HG02678 (cell line): ENCODE data around the gene PRF1.
A peak's percentile ranks its signal among the peaks of the same experiment; 100 is the strongest.

ENCODE experiments used
- ATAC-seq: cut with Tn5 transposase; IDR thresholded peaks from one replicate; pipeline ENCODE4 v1.9.1; 2021; ENCODE audit warnings: mild to moderate bottlenecking, moderate library complexity; ENCODE audit not compliant: unreplicated experiment

PRF1 gene

GRCh38 chr10:70579234-70580002 lies 23.1 kb downstream of the PRF1 start:
- ATAC-seq = no peak

DNA sequence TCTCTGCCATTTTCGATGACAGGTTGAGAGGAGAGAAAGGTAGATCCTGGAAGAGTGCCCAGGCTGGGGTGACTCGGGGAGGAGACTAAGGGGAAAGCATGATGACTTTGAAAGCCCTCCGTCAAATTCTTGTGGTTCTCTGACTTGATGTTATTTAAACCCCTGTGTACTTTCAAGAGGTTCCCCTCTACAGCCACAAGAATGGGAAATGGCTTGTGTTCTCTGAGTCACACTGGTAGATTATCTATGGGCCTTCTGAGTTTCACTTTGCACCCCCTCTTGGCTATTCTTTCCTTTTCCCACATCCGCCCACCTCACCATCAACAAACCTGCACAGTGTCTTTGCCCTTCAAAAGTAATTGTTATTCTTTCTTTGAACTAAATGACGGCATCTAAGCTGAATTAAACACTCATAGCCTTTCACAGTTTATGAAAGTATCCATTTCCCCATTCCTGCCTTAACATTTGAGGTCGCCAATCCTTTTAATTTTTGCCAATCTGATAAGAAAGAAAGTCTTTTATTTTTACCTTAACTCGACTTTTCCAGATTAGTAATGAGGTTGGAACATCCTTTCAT lies 24.1 kb downstream of the PRF1 start:
- ATAC-seq = peak; percentile 62

GRCh38 chr10:70576803-70577517 lies 25.6 kb downstream of the PRF1 start:
- ATAC-seq = no peak

DNA sequence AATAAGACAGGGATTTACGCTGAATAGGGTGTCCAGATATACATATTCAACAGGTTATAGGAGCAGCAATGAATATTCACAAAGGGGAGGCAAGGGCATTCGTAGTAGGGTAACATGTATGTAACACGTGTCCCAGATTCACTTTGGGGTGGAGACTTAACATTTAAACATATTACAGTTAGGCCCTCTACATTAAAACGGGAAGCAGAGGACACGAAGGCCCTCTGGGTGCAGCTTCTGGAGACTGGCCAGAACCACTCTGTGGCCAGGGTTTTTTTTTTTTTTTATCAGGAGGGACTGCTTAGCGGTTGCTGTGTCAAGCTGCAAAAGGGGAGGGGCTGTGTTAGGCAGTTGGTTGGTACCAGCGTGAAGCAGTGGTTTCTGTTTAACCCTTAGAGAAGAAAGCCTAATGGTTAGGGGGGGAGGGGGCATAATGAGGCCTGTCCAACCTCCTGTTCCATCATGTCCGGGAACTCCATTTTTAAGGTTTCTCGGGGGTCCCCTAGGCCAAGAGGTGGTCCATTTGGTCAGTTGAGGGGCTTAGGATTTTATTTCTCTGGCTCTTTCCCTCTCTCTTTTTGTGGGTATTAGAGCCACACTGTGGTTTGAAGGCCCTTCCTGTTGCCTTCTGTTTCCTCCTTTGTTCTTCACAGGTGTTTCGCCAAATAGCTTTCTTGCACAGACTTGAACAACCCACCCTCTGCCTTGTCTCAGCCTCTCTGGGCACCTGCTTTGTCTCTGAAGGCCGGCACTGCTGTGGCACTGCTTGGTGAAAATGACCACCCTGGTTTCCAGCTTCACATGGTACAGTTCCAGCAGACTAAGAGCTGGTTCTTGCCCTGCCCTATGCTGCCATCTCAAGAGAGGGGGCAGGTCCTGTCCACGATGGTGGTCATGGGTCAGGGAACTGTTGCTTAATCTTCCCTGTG lies 26.4 kb downstream of the PRF1 start:
- ATAC-seq = peak; percentile 53

DNA sequence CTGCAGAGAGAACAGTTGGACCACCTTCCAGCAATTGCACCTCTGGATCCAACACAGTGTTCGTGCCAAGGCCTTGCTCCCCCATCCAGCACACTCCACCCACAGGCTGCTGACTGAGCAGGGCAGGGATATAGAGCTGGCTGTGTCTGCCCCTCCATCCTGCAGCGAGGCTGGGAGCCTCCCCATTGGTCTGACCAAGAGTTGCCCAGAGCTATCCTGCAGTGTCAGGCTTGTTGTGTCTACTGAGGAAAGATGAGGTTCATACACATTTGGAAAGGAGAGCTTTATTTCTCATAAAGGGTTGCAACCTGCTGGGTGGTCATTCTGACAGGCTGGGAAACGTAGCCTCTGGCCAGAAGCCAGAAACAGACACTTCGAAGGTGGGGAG lies 27.1 kb downstream of the PRF1 start:
- no peak for ATAC-seq

DNA sequence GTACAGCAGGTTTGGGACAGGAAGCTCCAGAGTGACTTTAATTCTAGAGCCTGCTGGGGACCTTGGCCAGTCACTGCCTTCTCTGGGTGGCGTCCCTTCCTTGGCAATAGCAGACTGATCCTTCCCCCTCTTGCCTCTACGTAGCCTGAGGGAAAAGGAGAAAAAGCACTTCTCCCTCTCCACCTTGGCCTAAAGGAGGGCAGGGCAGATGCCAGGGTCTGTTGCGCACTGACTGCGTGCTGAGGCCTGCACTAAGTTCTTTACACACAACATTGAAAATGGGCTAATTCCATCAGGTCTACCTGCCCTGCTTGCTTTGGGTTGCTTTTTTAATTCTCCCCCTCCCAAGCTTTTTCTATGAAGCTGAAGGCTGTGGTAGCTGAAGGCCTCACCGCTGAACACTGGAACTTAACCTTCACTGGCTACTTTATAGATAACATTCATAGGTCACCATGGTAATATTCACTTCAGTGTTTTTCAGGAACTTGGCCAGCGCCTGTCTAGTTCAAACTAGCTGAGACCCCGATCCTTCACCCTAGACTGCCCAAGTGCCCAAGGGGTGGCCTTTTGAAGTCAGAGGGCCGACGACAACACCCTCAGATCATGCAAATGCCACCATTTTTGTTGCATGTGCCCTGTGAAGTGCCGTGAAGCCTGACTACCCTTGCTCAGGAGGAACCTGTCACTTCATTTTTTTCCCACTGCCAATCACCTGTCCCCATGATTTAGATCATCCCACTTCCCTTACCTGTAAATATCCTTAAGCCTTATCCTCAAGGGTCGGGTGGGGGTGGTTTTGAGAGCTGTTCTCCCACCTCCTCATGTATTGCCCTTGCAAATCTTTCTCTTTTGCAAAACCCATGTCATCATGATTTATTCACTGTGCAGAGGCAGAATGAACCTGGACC lies 28.7 kb downstream of the PRF1 start:
- ATAC-seq = no peak

GRCh38 chr10:70571636-70572439 lies 30.7 kb downstream of the PRF1 start:
- no peak for ATAC-seq

DNA sequence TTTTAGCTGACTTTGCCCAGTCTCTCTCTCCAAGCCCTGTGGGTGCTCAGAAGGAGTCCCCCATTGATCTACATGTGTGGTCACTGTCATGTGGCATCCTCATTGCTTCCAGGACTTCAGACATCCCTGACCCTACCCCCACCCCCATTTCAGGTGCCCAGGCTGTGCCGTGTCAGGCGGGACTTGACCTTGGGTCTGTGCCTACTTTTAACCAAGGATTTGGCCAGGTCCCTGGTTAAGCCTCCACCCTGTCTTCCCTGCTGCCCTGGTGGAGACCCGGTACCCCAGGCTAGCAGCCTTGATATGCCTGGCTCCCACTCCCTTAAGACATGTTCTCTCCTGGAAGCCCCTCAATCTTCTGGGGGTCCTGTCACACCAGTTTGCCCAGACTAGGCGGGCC lies 31.3 kb downstream of the PRF1 start:
- ATAC-seq = no peak

DNA sequence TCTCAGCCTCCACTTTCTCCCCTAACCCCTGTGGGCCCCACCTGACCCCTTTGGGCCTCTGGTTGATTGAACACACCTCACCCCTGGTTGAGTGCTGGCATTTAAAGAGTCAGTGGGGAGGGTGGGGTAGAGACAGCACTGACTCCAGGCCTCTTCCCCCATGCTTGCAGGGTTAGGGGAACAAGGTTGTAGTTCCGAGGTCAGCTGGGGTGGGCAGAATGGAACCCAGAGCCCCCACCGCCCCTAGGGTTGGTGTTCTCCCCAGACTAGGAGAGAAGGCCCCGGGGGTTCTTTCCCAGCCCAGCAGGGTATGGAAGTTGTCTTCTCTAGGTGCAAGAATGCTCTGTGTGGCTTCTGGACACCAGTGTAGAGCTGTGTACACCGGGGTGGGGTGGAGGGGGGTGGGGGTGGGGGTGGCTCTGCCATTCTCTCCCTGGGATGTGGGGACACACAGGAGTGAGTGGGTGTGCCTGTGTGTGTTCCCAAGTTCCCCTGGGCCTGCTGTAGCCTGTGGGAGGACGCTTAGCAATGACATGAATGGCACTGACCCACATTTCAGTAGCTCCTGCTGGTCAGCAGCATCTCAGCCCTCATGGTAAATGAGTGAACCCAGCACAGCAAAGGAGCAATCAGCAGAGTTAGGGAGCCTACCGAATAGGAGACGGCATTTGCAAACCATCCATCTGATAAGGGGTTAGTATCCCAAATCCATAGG lies 33.6 kb downstream of the PRF1 start:
- ATAC-seq = no peak

DNA sequence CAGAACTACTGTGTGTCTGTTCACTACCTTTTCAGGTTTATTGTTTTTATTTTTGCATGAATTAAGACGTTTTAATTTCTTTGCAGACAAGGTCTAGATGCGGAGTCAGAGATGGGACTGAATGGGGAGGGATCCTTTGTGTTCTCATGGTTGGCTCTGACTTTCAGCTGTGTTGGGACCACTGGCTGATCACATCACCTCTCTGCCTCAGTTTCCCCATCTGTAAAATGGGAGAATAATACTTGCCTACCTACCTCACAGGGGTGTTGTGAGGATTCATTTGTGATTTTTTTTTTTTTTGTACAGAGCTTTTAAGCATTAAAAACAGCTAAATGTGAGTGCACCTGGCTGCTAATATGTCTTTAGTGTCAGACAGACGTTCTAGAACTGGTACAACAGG lies 34.4 kb downstream of the PRF1 start:
- ATAC-seq = no peak

- ATAC-seq = no peak
Observed at GRCh38 chr10:70567603-70568002, 34.9 kb downstream of the PRF1 start.

DNA sequence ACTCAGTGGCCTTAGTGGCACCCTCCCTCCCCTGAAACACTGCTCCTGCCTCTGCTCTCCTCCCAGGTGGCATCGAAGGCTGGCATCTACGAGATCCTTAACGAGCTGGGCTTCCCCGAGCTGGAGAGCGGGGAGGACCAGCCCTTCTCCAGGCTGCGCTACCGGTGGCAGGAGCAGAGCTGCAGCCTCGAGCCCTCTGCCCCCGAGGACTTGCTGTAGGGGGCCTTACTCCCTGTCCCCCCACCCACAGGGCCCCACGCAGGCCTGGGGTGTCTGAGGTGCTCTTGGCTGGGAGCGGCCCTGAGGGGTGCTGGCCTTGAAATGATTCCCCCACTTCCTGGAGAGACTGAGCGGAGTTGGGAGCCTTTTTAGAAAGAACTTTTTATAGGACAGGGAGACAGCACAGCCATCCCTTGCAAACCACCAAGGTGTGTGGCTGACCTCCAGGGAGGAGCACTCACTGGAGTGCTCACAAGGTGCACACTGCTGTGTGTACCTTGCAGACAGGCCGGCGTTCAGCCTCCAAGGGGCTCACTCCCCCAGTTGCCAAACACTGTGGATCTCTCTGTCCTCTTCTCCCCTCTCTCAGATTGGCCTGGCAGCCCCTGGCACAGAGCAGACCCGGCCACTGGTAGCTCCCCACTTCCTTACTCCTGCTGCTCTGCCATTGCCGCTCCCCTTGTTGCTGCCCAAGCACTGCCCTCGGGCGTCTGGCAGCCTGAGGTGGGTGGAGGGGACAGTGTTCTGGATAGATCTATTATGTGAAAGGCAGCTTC lies 35.8 kb downstream of the PRF1 start:
- no peak for ATAC-seq

DNA sequence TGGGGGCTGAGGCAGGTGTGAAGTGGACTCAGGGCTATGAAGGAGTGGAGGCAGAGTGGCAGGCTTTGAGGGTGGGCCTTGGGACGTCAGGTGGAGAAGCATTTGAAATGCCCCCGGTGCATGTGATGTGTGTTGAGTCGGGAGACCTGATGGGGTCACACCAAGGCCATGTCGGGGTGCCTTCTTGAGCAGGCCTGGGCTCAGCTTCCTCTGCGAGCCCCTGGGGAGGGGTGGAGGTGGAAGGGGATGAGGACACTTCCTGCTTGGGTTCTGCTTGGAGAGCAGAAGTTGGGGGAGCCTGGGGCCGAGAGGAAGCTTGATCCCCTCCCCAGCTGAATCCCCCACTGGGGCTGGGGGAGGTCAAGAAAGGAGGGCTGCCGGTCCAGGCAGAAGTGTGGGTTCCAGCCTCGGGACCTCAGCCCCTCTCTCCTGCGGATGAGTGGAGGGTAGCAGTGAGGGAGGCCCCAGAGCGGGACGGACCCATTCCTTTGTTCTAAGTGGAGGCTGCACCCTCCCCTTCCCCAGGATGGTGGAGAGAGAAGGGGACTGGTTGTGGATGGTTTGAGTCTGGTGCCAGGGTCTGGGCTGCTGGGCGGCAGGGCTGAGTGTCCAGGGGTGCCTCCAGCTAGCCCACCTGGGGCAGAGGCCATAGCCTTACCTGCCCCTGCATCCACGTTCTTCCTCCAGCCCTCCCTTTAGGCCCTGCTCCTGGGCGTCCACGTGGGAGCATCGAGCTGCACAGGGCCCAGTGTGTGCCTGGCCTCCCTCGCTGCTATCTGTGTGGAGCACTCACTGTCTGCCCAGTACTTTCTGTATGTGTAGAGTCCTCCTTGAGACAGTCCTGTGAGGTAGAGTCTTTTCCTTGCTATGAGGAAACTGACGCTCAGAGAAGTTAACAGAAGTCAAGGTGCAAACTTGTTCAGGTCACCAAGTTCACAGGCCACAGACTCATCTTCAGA lies 36.7 kb downstream of the PRF1 start:
- no peak for ATAC-seq

GRCh38 chr10:70564901-70565351 lies 37.6 kb downstream of the PRF1 start:
- ATAC-seq = no peak

DNA sequence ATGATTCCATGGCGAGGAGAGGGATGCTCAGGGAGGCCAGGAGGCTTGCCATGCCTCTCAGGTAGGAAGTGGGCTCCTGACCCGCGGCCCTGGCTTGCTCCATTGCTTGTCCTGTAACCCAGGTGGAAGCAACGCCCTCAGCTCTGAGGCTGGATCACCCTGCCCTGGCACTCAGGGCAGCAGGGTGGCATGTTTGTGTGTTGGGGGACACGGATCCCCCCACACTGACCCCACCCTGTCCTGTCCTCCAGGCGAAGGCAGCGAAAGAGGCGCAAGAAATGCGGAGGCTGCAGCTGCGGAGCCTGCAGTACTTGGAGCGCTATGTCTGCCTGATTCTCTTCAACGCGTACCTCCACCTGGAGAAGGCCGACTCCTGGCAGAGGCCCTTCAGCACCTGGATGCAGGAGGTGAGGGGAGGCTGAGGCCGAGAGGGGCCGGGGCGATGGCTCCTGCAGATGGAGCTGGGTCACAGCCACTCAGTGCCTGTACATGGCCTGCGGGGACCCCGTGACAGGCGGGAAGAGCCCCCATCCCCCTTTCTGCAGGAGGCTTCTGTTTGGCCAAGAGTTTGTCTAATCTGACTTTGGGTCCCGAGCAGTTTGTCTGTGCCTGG lies 38.3 kb downstream of the PRF1 start:
- no peak for ATAC-seq

DNA sequence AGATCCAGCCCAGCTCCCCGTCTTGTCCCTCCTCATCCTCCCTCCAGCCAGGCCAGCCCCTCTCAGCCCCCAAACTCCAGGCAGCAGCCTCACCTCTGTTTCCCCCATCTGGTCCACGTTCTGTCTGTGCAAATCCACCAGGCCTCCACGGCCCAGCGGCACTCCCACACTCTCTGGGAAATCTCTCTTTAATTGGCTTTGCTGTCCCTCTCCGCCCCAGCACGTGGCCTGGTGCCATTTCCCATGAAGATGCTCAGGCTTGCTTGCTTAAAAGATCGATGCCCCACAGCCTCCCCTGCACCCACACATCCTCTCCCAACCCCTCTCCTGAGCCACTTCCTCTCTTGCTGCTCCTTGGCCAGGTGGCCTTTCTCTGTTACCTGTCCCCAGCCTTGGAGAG lies 39.3 kb downstream of the PRF1 start:
- ATAC-seq = no peak
